ENCODE results near the gene LLPH. TPM values are rescaled to one million over a fixed set of nuclear protein-coding genes. Genes with fewer than 3 reads are reported as not detected.

Gene LLPH
- total RNA-seq, 2 donors from 2014 or later: 7.0 to 10.1 TPM

DNA sequence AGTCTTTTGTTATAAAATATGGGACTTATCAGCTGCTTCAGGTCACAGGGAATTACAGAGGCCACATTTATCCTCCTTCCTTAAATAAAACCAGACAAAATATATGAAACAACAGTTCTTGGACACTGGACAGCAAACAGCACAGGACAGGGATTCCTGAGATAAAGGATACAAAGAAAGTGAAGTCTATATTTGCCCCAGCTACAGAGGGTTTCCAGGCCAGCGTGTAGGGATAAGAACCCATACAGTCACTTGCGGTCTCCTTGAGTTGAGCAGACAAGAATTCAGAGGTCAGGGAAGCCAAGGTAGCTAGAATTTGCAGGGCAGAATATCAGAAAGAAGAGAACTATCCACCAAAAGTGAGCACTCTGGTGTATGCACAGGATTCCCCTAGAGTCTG lies 8.8 kb upstream of the LLPH start:
- H3K27ac ChIP-seq: no peak overlapping the region
- TF ChIP-seq CTCF (IDR thresholded peaks at IDR 0.05): no peak
- peaks cover 0 to 17% of the 10 kb centered on the region in 2 donors for H3K9me3 ChIP-seq
- peaks cover 41% of the 10 kb centered on the region for H3K36me3 ChIP-seq
- peaks cover 0 to 10% of the 10 kb centered on the region in 2 donors for H3K4me1 ChIP-seq
- no peak overlapping the region for H3K4me3 ChIP-seq
- H3K27me3 ChIP-seq: no peaks in the 10 kb centered on the region
- DNase-seq (ENCODE audit: low spot score): no peak

GRCh38 chr12:66137937-66138336 lies 7.4 kb upstream of the LLPH start:
- no peak overlapping the region for H3K4me3 ChIP-seq
- no peaks in the 10 kb centered on the region for H3K27me3 ChIP-seq
- no peak for DNase-seq (ENCODE audit: low spot score)
- H3K27ac ChIP-seq: no peak overlapping the region
- H3K4me1 ChIP-seq: peaks cover 0 to under 1% of the 10 kb centered on the region in 2 donors
- H3K9me3 ChIP-seq: peaks cover 0 to 17% of the 10 kb centered on the region in 2 donors
- peaks cover 41% of the 10 kb centered on the region for H3K36me3 ChIP-seq
- no peak for TF ChIP-seq CTCF (IDR thresholded peaks at IDR 0.05)

GRCh38 chr12:66132408-66132807 lies 1.9 kb upstream of the LLPH start:
- H3K27me3 ChIP-seq: no peaks in the 10 kb centered on the region
- H3K4me3 ChIP-seq: no peak overlapping the region
- no peak for DNase-seq (ENCODE audit: low spot score)
- H3K9me3 ChIP-seq: no peaks in the 10 kb centered on the region
- peaks cover 0 to 39% of the 10 kb centered on the region in 2 donors for H3K4me1 ChIP-seq
- no peak for TF ChIP-seq CTCF (IDR thresholded peaks at IDR 0.05)
- H3K36me3 ChIP-seq: peaks cover 14% of the 10 kb centered on the region
- H3K27ac ChIP-seq: no peak overlapping the region

GRCh38 chr12:66131067-66131688 lies 628 bp upstream of the LLPH start:
- peaks cover 14% of the 10 kb centered on the region for H3K36me3 ChIP-seq
- H3K9me3 ChIP-seq: no peaks in the 10 kb centered on the region
- no peak for DNase-seq (ENCODE audit: low spot score)
- peak overlapping the region; percentile 79 to 91 for H3K4me3 ChIP-seq
- no peaks in the 10 kb centered on the region for H3K27me3 ChIP-seq
- H3K27ac ChIP-seq: peak overlapping the region; percentile 66 to 85
- TF ChIP-seq CTCF (IDR thresholded peaks at IDR 0.05): no peak
- peaks cover 0 to 39% of the 10 kb centered on the region in 2 donors for H3K4me1 ChIP-seq

DNA sequence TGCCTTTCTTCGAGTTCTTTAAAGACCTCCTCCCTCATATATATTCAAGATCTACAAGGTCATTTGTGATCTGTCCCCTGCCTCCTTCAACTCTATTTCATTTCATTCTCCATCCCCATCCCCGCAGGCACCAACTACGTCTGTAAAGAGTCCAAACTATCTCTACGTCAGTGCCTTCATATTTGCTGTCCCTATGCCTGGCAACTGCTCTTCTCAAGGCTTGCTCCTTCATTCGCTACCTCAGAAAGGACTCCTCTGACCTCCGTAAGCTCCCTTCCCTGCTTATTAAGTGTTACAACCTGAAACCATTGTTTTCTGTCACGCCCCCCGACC lies 650 bp downstream of the LLPH start:
- Histone ChIP-seq H3K4me3 (peak overlapping the region; percentile 79 to 91), H3K27ac (peak overlapping the region in 1 of 2 donors; percentile 85)
- TF ChIP-seq CTCF (IDR thresholded peaks at IDR 0.05): no peak

DNA sequence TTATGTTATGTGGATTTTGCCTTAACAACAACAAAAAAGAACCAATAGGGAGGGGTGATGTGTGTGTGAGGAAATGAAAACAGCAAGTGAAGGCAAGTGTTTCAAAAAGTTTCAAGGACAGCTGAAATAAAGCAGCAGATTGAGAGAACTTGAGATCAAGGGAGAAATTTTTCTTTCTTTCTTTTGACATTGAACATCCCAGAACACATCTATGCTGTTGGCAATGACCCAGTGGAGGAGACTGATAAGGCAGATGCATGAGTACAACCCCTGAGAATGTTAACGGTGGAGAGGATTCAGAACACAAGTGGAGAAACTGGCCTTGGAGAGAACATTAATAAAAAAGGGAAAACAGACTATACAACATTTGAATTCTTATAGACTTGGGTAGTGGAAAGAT lies 2.9 kb downstream of the LLPH start:
- H3K27me3 ChIP-seq: no peaks in the 10 kb centered on the region
- no peak for DNase-seq (ENCODE audit: low spot score)
- no peak overlapping the region for H3K4me3 ChIP-seq
- TF ChIP-seq CTCF (IDR thresholded peaks at IDR 0.05): no peak
- H3K4me1 ChIP-seq: peaks cover 0 to 36% of the 10 kb centered on the region in 2 donors
- H3K27ac ChIP-seq: peak overlapping the region in 1 of 2 donors; percentile 25
- peaks cover 49% of the 10 kb centered on the region for H3K36me3 ChIP-seq
- no peaks in the 10 kb centered on the region for H3K9me3 ChIP-seq

More for the DNA sequence above, 650 bp downstream of the LLPH start:
- Histone ChIP-seq H3K9me3 (no peaks in the 10 kb centered on the region), H3K36me3 (peaks cover 26% of the 10 kb centered on the region), H3K27me3 (no peaks in the 10 kb centered on the region), H3K4me1 (peaks cover 0 to 39% of the 10 kb centered on the region in 2 donors)
- no peak for DNase-seq (ENCODE audit: low spot score)
